Measurements from ENCODE around the gene KLHL25. TPM values are rescaled to one million over a fixed set of nuclear protein-coding genes. Genes with fewer than 3 reads are reported as not detected.

KLHL25 gene
- total and polyA plus RNA-seq, 2 of the 8 experiments (the other 6 are each of a cell fraction or from before 2014, with no cell fraction given) = 16.5 to 22.0 TPM

DNA sequence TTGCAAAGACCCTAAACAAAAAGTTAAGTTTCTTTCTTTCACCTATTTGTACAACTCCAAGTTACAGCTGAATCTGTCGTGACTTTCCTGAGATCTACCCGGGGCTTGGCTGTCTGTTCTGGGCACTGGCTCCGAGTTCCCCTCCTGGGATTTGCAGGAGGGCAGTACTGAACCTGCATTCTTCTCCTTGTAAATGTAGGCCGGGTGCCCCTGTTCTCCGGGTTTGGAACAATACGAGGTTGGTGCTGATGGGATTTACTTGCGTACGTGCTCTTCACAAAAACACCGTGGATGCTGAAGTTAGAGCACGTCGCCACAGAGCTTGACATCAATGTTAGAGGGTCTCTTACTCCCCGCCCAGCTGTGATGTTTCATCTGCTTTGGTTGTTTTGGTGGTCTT, 48.1 kb downstream of the KLHL25 start:
- H3K9me3 ChIP-seq (ENCODE audit: insufficient read depth in 2 of 2, low read depth in 1 of 2, low read length in 1 of 2) = no peaks in the 10 kb centered on the region
- H3K36me3 ChIP-seq (ENCODE audit: control insufficient read depth in 2 of 4, insufficient read depth in 4 of 4, low read length in 3 of 4) = peaks cover 3 to 30% (median 16%) of the 10 kb centered on the region in 4 experiments; a peak in 6 of 8 replicates
- H2BK5ac ChIP-seq (ENCODE audit: low read depth, low read length) = no peak overlapping the region
- no peak overlapping the region for H2BK12ac ChIP-seq (ENCODE audit: low read depth, low read length)
- H4K5ac ChIP-seq (ENCODE audit: insufficient read length, low read depth, low read length) = no peak overlapping the region
- WGBS, 2 experiments (ENCODE audit: extremely low coverage in 1 of 2, insufficient coverage in 1 of 2, insufficient read length in 1 of 2, insufficient replicate concordance in 2 of 2, low coverage in 1 of 2, low lambda C conversion rate in 2 of 2, missing lambda C conversion rate in 1 of 2) = 84% methylated on average over 12 of the region's 12 CpGs; no CpG with 5 or more reads in 1 of the 2 experiments
- ChIA-PET POLR2A (ENCODE audit: partially characterized antibody) (no interaction called here), CTCF (ENCODE audit: partially characterized antibody) (interaction anchor here (1.1 kb wide), 1 partner anchor 17 kb away, joined by 6 read pairs; no protein-coding TSS in a partner anchor)
- H3K79me2 ChIP-seq (ENCODE audit: control insufficient read depth in 1 of 2, insufficient read depth in 2 of 2, low read length in 2 of 2) = no peaks in the 10 kb centered on the region
- H3K9ac ChIP-seq (replicated peaks in 1 of 4; ENCODE audit: extremely low read depth in 1 of 4, low read depth in 3 of 4, low read length in 3 of 4) = no peak overlapping the region
- no peaks in the 10 kb centered on the region for H3K23me2 ChIP-seq (ENCODE audit: low read depth, low read length)
- no peak overlapping the region for H4K8ac ChIP-seq (ENCODE audit: extremely low read depth, insufficient read depth, low read length)
- H3K4me1 ChIP-seq (replicated peaks in 1 of 4; ENCODE audit: control insufficient read depth in 3 of 4, insufficient read depth in 4 of 4, low read length in 3 of 4) = peaks cover 6 to 31% (median 23%) of the 10 kb centered on the region in 4 experiments
- H3K4me3 ChIP-seq (ENCODE audit: extremely low read depth in 1 of 4, insufficient read depth in 2 of 4, low read depth in 3 of 4, low read length in 4 of 4) = no peak overlapping the region
- H3K79me1 ChIP-seq (ENCODE audit: low read depth, low read length) = no peaks in the 10 kb centered on the region; the same call in 1 of the 2 replicates
- H2BK20ac ChIP-seq (ENCODE audit: low read length) = no peak overlapping the region
- no peak overlapping the region for H2BK15ac ChIP-seq (ENCODE audit: low read length)
- H3K4ac ChIP-seq (replicated peaks; ENCODE audit: insufficient read length, low read depth, low read length) = no peak overlapping the region
- FAIRE-seq (no peak), DNase-seq (ENCODE audit: low read depth in 1 of 2, low spot score in 2 of 2) (no peak)
- no peak overlapping the region for H3K4me2 ChIP-seq (ENCODE audit: insufficient read depth in 1 of 2, low read depth in 2 of 2, low read length in 2 of 2)
- H2AK5ac ChIP-seq (ENCODE audit: low read depth, low read length) = no peak overlapping the region
- H3K27ac ChIP-seq (ENCODE audit: low read depth, low read length) = no peak overlapping the region
- no peak overlapping the region for H3K23ac ChIP-seq (ENCODE audit: insufficient read length)
- no peaks in the 10 kb centered on the region for H4K20me1 ChIP-seq (replicated peaks in 1 of 2; ENCODE audit: control insufficient read depth in 1 of 2, insufficient read depth in 2 of 2, low read length in 2 of 2)
- H3K56ac ChIP-seq (replicated peaks; ENCODE audit: insufficient read length, low read depth, low read length) = no peak overlapping the region
- H3K18ac ChIP-seq (ENCODE audit: extremely low read depth, low read length) = no peak overlapping the region
- TF ChIP-seq HDAC2 (IDR thresholded peaks at IDR 0.05; ENCODE audit: borderline replicate concordance in 1 of 2, low read depth in 2 of 2, low read length in 2 of 2) = no peak
- TF ChIP-seq SIN3A (conservative IDR thresholded peaks at IDR 0.05 in 1 of 2, IDR thresholded peaks at IDR 0.05 in 1 of 2; ENCODE audit: low read depth in 1 of 2, low read length in 2 of 2) = no peak
- TF ChIP-seq CTCF (IDR thresholded peaks at IDR 0.05; ENCODE audit: control extremely low read depth in 1 of 3, insufficient read depth in 1 of 3, low read depth in 1 of 3, low read length in 3 of 3) = no peak
- TF ChIP-seq GABPA (IDR thresholded peaks at IDR 0.05; ENCODE audit: borderline replicate concordance, insufficient read depth, low read length) = no peak
- TF ChIP-seq SP4 (IDR thresholded peaks at IDR 0.05; ENCODE audit: low read length) = no peak
- TF ChIP-seq TAF7 (optimal IDR thresholded peaks at IDR 0.05; ENCODE audit: borderline replicate concordance, low read depth, low read length) = no peak
- no peak for TF ChIP-seq KDM4A (IDR thresholded peaks at IDR 0.05; ENCODE audit: low read depth, low read length, severe bottlenecking)
- H2BK120ac ChIP-seq (replicated peaks; ENCODE audit: low read depth, low read length) = no peak overlapping the region
- no peaks in the 10 kb centered on the region for H3K27me3 ChIP-seq (replicated peaks in 1 of 4; ENCODE audit: control insufficient read depth in 3 of 4, extremely low read depth in 1 of 4, insufficient read depth in 3 of 4, low read length in 3 of 4)
- no peak overlapping the region for H2AFZ ChIP-seq (ENCODE audit: low read length)
- no peak overlapping the region for H4K91ac ChIP-seq (replicated peaks; ENCODE audit: insufficient read length, low read length)
- no peak overlapping the region for H3K14ac ChIP-seq (ENCODE audit: insufficient read length)
